Right ventricle myocardium superior (tissue), 1 donor: ENCODE results near the gene PHLDB2. TPM values are rescaled to one million over a fixed set of nuclear protein-coding genes. Genes with fewer than 3 reads are reported as not detected.

ENCODE experiments used
- ATAC-seq: fragments of 200-7000 bp; cut with Tn5 transposase; one replicate; pipeline ENCODE4 v1.9.1; 2020; ENCODE audit warnings: mild to moderate bottlenecking; ENCODE audit not compliant: poor library complexity
- DNase-seq: peaks from one replicate; pipeline ENCODE4 v3.0.0-alpha.2; 2020
- intact Hi-C: fragments of 100-400 bp; cut with DNase I; formaldehyde crosslinking; loops from one replicate; pipeline ENCODE4 v1.11.2; 2022
- total RNA-seq: library from RNA; stranded (reverse); fragmentation: NEBNext Ultra II Directional; extraction: Animal tissue kit (Norgen Biotek cat#: 25700); gene quantifications from one replicate; pipeline ENCODE4 v1.2.1, GENCODE V29; 2021
- donor health status: DM: no; HTN: yes; CAD: no; lungs with severe emphysema.

The PHLDB2 gene
- total RNA-seq, 1 donor from 2014 or later: 122 TPM

- ATAC-seq (no peak), DNase-seq (no peak)
- intact Hi-C loops: no loop called here
These were observed 85.3 kb downstream of the PHLDB2 start for GRCh38 chr3:111944372-111944771.

GRCh38 chr3:111947231-111947630 is 88.2 kb downstream of the PHLDB2 start:
- no peak for ATAC-seq
- intact Hi-C loops: no loop called here

GRCh38 chr3:111948786-111949185 is 89.7 kb downstream of the PHLDB2 start:
- DNase-seq: no peak
- intact Hi-C loops: no loop called here
- ATAC-seq: no peak

More at GRCh38 chr3:111947231-111947630, 88.2 kb downstream of the PHLDB2 start:
- no peak for DNase-seq

- intact Hi-C loops: no loop called here
- ATAC-seq (no peak), DNase-seq (no peak)
These were observed 90.6 kb downstream of the PHLDB2 start for GRCh38 chr3:111949712-111950111.

- intact Hi-C loops: no loop called here
- ATAC-seq: no peak
- no peak for DNase-seq
These were observed 92.0 kb downstream of the PHLDB2 start for GRCh38 chr3:111951032-111951431.

- no peak for DNase-seq
- no peak for ATAC-seq
- intact Hi-C loops: no loop called here
These were observed 93.0 kb downstream of the PHLDB2 start for GRCh38 chr3:111952086-111952485.

- intact Hi-C loops: no loop called here
- no peak for ATAC-seq
- no peak for DNase-seq
These were observed 93.9 kb downstream of the PHLDB2 start for GRCh38 chr3:111952866-111953450.

- intact Hi-C loops: no loop called here
- no peak for DNase-seq
- ATAC-seq: no peak
These were observed 95.3 kb downstream of the PHLDB2 start for GRCh38 chr3:111954228-111954990.

GRCh38 chr3:111955876-111956275 is 96.8 kb downstream of the PHLDB2 start:
- DNase-seq (no peak), ATAC-seq (no peak)

GRCh38 chr3:111956449-111956848 is 97.4 kb downstream of the PHLDB2 start:
- DNase-seq (no peak), ATAC-seq (no peak)
- intact Hi-C loops: no loop called here

More at GRCh38 chr3:111955876-111956275, 96.8 kb downstream of the PHLDB2 start:
- intact Hi-C loops: no loop called here

- ATAC-seq (no peak), DNase-seq (no peak)
- intact Hi-C loops: no loop called here
These were observed 98.1 kb downstream of the PHLDB2 start for GRCh38 chr3:111956995-111957734.

- intact Hi-C loops: no loop called here
These were observed 102.5 kb downstream of the PHLDB2 start for GRCh38 chr3:111961461-111962164.

GRCh38 chr3:111963424-111963823 is 104.4 kb downstream of the PHLDB2 start:
- ATAC-seq (no peak), DNase-seq (no peak)
- intact Hi-C loops: no loop called here

More at GRCh38 chr3:111961461-111962164, 102.5 kb downstream of the PHLDB2 start:
- DNase-seq (no peak), ATAC-seq (no peak)

GRCh38 chr3:111965484-111965883 is 106.4 kb downstream of the PHLDB2 start:
- no peak for DNase-seq
- intact Hi-C loops: loop anchor here (5.0 kb wide), 1 partner anchor 103 kb away; no protein-coding TSS in a partner anchor
- no peak for ATAC-seq

GRCh38 chr3:111967068-111967467 is 108.0 kb downstream of the PHLDB2 start:
- DNase-seq (no peak), ATAC-seq (peak; percentile 18)
- intact Hi-C loops: loop anchor here (1.0 to 5.0 kb wide), 2 partner anchors 105 to 250 kb away; no protein-coding TSS in a partner anchor

- DNase-seq: peak; percentile 83
- ATAC-seq: peak; percentile 86
- intact Hi-C loops: loop anchor here (1.0 to 5.0 kb wide), 2 partner anchors 105 to 250 kb away; no protein-coding TSS in a partner anchor
These were observed 108.7 kb downstream of the PHLDB2 start for GRCh38 chr3:111967651-111968274.

GRCh38 chr3:111968319-111969054 is 109.4 kb downstream of the PHLDB2 start:
- DNase-seq: no peak
- peak; percentile 15 for ATAC-seq
- intact Hi-C loops: loop anchor here (5.0 kb wide), 1 partner anchor 106 kb away; no protein-coding TSS in a partner anchor

- DNase-seq (no peak), ATAC-seq (no peak)
- intact Hi-C loops: no loop called here
These were observed 111.3 kb downstream of the PHLDB2 start for GRCh38 chr3:111970376-111970775.
